Neural crest cell (in vitro differentiated cells): ENCODE results near the gene TRIM8. TPM values are rescaled to one million over a fixed set of nuclear protein-coding genes. Genes with fewer than 3 reads are reported as not detected.

Experiments used
- DNase-seq: peaks from one replicate; pipeline ENCODE4 v3.0.0; 2021; ENCODE audit warnings: low read depth, mixed read lengths, low spot score
- H3K27ac Mint-ChIP-seq: one replicate; pipeline ENCODE4 v1.8.0; 2021; ENCODE audit warnings: mild to moderate bottlenecking, mixed read lengths; ENCODE audit not compliant: unreplicated experiment
- H3K27me3 Mint-ChIP-seq: 2 replicates; pipeline ENCODE4 v1.8.0; 2021; ENCODE audit warnings: low read depth, mild to moderate bottlenecking, mixed read lengths
- H3K36me3 Mint-ChIP-seq: 2 replicates; pipeline ENCODE4 v1.8.0; 2021; ENCODE audit warnings: low read depth, mild to moderate bottlenecking, mixed read lengths
- H3K4me1 Mint-ChIP-seq: 2 replicates; pipeline ENCODE4 v1.8.0; 2021; ENCODE audit warnings: mixed read lengths
- H3K4me3 Mint-ChIP-seq: one replicate; pipeline ENCODE4 v1.8.0; 2021; ENCODE audit warnings: mild to moderate bottlenecking, mixed read lengths
- H3K9me3 Mint-ChIP-seq: 2 replicates; pipeline ENCODE4 v1.8.0; 2021; ENCODE audit warnings: mixed read lengths
- CTCF ChIP-seq: fragments of 200-600 bp; sonication (generic); conservative IDR thresholded peaks from 2 replicates; pipeline ENCODE4 v1.5.0; 2021; ENCODE audit warnings: antibody characterized with exemption, mild to moderate bottlenecking
- total RNA-seq: library from RNA; stranded (reverse); gene quantifications from 2 replicates; pipeline ENCODE4 v1.2.1, GENCODE V29; 2021

TRIM8 gene
- total RNA-seq, 1 donor from 2014 or later = 76.9 TPM

GRCh38 chr10:102642736-102643335 is 1.4 kb upstream of the TRIM8 start:
- peaks cover 5% of the 10 kb centered on the region for H3K27me3 Mint-ChIP-seq
- H3K9me3 Mint-ChIP-seq = no peaks in the 10 kb centered on the region
- peak overlapping the region; percentile 98 for H3K4me3 Mint-ChIP-seq
- H3K36me3 Mint-ChIP-seq = no peaks in the 10 kb centered on the region
- peaks cover 39% of the 10 kb centered on the region for H3K4me1 Mint-ChIP-seq
- TF ChIP-seq CTCF = no peak
- H3K27ac Mint-ChIP-seq = peak overlapping the region; percentile 96
- peak; percentile 35 for DNase-seq

GRCh38 chr10:102643336-102644065 is 778 bp upstream of the TRIM8 start:
- DNase-seq = peak; percentile 46
- no peak overlapping the region for H3K27ac Mint-ChIP-seq

GRCh38 chr10:102644646-102645387 is 538 bp downstream of the TRIM8 start:
- peaks cover 57% of the 10 kb centered on the region for H3K4me1 Mint-ChIP-seq
- H3K27ac Mint-ChIP-seq = peak overlapping the region; percentile 94
- DNase-seq = peak; percentile 55
- peaks cover 5% of the 10 kb centered on the region for H3K27me3 Mint-ChIP-seq
- H3K36me3 Mint-ChIP-seq = no peaks in the 10 kb centered on the region
- H3K4me3 Mint-ChIP-seq = peak overlapping the region; percentile 98
- H3K9me3 Mint-ChIP-seq = no peaks in the 10 kb centered on the region
- TF ChIP-seq CTCF = peak; percentile 62

More at GRCh38 chr10:102643336-102644065, 778 bp upstream of the TRIM8 start:
- peaks cover 5% of the 10 kb centered on the region for H3K27me3 Mint-ChIP-seq
- TF ChIP-seq CTCF = no peak
- H3K36me3 Mint-ChIP-seq = no peaks in the 10 kb centered on the region
- no peaks in the 10 kb centered on the region for H3K9me3 Mint-ChIP-seq
- H3K4me3 Mint-ChIP-seq = peak overlapping the region; percentile 98
- H3K4me1 Mint-ChIP-seq = peaks cover 45% of the 10 kb centered on the region

- Mint-ChIP-seq H3K9me3 (no peaks in the 10 kb centered on the region), H3K36me3 (no peaks in the 10 kb centered on the region), H3K4me3 (peak overlapping the region; percentile 98), H3K27me3 (peaks cover 5% of the 10 kb centered on the region), H3K27ac (peak overlapping the region; percentile 94), H3K4me1 (peaks cover 62% of the 10 kb centered on the region)
- DNase-seq = no peak
- TF ChIP-seq CTCF = no peak
Measured at GRCh38 chr10:102645388-102645740, 1.1 kb downstream of the TRIM8 start.

- peaks cover 68% of the 10 kb centered on the region for H3K4me1 Mint-ChIP-seq
- no peak for DNase-seq
- H3K36me3 Mint-ChIP-seq = no peaks in the 10 kb centered on the region
- H3K4me3 Mint-ChIP-seq = peak overlapping the region; percentile 98
- TF ChIP-seq CTCF = no peak
- no peaks in the 10 kb centered on the region for H3K9me3 Mint-ChIP-seq
- H3K27me3 Mint-ChIP-seq = peaks cover 5% of the 10 kb centered on the region
- H3K27ac Mint-ChIP-seq = peak overlapping the region; percentile 93
Measured at GRCh38 chr10:102645741-102646609, 1.7 kb downstream of the TRIM8 start.
